GM18907 (cell line): ENCODE results near the gene MDGA2.
A peak's percentile ranks its signal among the peaks of the same experiment; 100 is the strongest.
"Not testable (repeated sequence)": the region's sequence is repeated elsewhere in the genome, so short reads cannot be mapped to it uniquely, and the experiment has no call there.

Source experiments
- ATAC-seq: cut with Tn5 transposase; IDR thresholded peaks from one replicate; pipeline ENCODE4 v1.9.1; 2021; ENCODE audit warnings: mild to moderate bottlenecking, moderate library complexity; ENCODE audit not compliant: unreplicated experiment

Gene MDGA2

DNA sequence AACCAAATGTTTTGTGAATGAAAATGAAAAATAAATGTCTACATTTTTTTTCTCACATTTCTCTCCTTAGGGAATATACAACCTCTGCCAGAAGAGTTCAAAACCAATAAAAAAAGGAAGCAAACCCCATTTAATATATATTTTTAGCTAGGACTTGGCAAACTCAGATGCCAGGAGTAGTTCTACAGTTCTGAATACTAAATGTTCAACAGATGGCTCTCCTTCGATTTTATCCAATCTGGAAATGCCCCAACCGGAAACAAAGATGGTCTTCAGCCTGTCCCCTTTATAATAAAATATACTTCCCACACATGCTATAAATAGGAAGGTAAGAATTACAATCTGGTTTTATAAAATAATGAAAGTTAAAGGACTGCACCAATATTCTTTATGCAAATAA is 330.4 kb downstream of the MDGA2 start:
- no peak for ATAC-seq

DNA sequence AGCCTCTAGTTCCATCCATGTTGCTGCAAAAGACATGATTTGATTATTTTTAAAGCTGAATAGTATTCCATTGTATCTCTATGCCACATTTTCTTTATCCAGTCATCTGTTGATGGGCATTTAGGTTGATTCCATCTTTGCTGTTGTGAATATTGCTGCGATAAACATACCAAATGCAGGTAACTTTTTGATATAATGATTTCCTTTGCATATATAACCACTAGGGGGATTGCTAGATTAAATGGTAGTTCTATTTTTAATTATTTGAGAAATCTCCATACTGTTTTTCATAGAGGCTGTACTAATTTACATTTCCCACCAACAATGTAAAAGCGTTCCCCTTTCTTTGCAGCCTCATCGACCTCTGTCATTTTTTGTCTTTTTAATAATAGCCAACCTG is 342.5 kb downstream of the MDGA2 start:
- no peak for ATAC-seq

GRCh38 chr14:47332106-47332505 is 343.3 kb downstream of the MDGA2 start:
- ATAC-seq: no peak

GRCh38 chr14:47328376-47328775 is 347.0 kb downstream of the MDGA2 start:
- no peak for ATAC-seq

DNA sequence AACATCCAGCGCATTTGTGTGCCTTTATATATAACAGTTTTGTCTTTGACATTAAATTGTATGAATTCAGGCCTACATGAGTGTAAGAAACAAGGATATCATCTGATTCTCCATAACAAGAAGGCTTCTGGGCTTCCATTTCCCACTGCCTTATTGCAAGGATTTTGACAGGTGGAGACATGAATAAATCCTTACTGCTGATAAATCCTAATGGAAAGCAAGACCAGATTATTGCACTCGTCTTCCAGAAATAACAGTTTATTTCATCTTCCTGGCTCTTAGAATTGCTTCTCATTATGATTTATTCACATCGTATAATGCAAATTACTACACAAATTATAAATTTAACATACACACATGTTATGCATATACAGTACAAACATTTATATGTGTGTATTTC is 348.1 kb downstream of the MDGA2 start:
- no peak for ATAC-seq

DNA sequence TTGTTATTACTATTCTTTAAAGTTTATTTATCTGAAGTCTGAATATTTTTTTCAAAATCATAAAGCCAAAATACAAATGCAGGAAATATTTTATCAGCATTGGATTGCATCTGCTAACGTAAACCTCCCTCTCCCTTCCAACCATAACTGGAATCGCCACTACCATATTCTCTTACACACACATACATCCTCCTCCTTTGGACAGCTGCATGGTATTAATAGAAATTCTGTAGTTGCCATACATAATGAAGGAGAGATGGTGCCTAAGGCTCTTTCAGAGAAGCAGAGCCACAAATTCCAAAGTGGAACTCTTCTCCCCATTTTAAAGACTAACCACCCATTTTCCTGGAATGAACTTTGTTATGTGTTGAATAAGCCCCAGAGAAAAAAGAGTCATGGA is 352.7 kb downstream of the MDGA2 start:
- no peak for ATAC-seq

GRCh38 chr14:47302121-47302520 is 373.3 kb downstream of the MDGA2 start:
- no peak for ATAC-seq

DNA sequence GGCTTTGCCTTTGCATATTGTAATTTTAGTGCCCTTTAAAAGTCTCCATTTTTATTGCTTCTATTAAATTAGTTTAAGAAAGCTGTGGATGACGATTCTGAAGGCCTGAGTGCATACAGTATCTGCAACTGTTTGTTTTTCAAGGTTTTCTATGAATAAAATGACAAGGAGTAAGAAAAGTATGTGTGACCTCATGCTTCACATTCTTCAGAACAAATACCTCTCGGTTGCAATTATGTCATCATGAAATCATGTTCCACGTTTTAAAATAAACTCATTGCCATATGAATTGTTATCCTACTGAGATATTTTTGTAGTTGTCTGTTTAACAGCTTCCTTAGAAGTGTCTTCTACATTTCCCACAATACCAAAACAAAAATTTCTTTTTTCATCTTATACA is 374.6 kb downstream of the MDGA2 start:
- ATAC-seq: no peak

- no peak for ATAC-seq
Measured at GRCh38 chr14:47297374-47297773, 378.0 kb downstream of the MDGA2 start.

DNA sequence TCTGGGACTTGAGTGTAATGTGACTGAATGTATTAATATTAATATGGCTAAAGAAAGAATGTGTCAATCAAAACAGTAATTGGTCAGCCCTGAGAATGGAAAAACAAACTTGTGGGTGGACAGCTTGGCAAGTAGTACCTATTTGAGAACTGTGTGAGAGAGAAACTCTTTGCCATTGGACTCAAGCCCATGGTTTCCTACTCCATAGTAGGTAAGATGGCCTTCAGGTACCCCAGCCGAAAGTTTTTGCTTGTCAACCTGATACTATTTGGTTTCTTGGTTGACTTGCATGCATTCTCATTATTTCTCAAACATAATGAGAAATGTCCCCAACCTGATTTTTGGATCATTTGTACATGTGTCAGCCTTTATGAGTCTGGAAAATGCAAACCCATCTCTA is 391.1 kb downstream of the MDGA2 start:
- ATAC-seq: no peak

DNA sequence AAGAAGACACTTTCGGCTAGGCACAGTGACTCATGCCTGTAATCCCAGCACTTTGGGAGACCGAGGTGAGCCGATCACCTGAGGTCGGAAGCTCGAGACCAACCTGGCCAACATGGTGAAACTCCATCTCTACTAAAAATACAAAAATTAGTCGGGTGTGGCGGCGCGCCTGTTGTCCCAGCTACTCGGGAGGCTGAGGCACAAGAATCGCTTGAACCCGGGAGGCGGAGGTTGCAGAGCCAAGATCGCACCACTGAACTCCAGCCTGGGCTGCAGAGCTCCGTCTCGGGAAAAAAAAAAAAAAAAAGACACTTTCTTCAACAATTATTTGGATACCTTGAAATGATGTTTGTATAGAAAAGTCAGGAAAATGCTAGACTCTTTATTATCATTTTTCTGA is 393.6 kb downstream of the MDGA2 start:
- not testable (repeated sequence) for ATAC-seq

- peak; percentile 75 for ATAC-seq
Measured at GRCh38 chr14:47278233-47278842, 397.1 kb downstream of the MDGA2 start.

DNA sequence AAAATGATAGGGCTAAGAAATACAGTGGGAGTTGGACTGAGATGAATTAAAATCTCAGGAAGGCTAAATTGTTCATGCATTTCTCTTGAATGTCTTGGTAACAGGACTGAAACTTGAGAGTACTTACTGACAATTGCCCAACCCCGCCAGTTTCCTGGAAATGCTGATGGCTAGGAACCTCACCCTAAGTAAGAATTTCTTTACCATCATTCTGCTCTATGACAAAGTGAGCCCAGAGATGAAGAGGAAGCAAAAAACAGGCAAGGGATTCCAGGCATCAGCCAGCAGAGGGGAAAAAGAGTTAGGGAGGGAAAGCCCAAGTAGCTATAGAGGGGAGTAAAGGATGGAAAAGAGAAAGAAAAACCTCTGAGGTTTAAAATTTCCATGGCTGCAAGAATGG is 397.7 kb downstream of the MDGA2 start:
- no peak for ATAC-seq

- no peak for ATAC-seq
Measured at GRCh38 chr14:47276931-47277330, 398.5 kb downstream of the MDGA2 start.

- ATAC-seq: no peak
Measured at GRCh38 chr14:47273939-47274338, 401.5 kb downstream of the MDGA2 start.

DNA sequence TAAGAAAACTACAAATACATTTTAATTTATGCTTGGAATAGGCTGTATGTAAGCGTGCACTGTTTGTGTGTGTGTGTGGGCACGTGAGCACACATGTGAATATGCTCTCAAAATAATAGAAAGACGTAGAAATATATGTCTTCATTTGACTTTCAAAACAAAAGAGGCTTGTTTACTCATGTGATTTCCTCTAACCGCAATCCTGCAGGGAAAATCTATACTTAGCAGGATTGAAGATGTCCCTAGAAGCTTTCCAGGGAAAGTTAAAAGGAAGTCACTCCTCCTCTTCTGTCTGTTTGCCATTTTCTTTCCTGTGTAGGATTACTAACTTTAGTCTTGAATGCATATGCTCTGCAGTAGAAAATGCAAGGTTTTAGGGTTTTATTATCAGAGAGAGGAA is 404.7 kb downstream of the MDGA2 start:
- no peak for ATAC-seq

GRCh38 chr14:47269756-47270492 is 405.5 kb downstream of the MDGA2 start:
- no peak for ATAC-seq

GRCh38 chr14:47264842-47265241 is 410.6 kb downstream of the MDGA2 start:
- no peak for ATAC-seq

- ATAC-seq: no peak
Measured at GRCh38 chr14:47262801-47263200, 412.6 kb downstream of the MDGA2 start.

GRCh38 chr14:47261350-47261749 is 414.1 kb downstream of the MDGA2 start:
- no peak for ATAC-seq

- no peak for ATAC-seq
Measured at GRCh38 chr14:47259796-47260195, 415.6 kb downstream of the MDGA2 start.

GRCh38 chr14:47257013-47257412 is 418.4 kb downstream of the MDGA2 start:
- no peak for ATAC-seq

DNA sequence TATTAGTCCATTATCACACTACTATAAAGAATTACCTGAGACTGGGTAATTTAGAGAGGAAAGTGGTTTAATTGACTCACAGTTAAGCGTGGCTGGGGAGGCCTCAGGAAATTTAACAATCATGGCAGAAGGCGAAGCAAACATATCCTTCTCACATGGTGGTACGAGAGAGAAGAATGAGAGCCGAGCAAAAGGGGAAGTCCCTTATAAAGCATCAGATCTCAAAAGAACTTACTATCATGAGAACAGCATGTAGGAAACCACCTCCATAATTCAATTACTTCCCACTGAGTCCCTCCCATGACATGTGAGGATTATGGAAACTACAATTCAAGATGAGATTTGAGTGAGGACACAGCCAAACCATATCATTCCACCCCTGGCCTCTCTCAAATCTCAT is 422.6 kb downstream of the MDGA2 start:
- no peak for ATAC-seq
